Measurements from ENCODE around the gene ING5. TPM values are rescaled to one million over a fixed set of nuclear protein-coding genes. Genes with fewer than 3 reads are reported as not detected.

Gene ING5
- total RNA-seq, 2 experiments from 2014 or later: 51.2 to 51.3 TPM

DNA sequence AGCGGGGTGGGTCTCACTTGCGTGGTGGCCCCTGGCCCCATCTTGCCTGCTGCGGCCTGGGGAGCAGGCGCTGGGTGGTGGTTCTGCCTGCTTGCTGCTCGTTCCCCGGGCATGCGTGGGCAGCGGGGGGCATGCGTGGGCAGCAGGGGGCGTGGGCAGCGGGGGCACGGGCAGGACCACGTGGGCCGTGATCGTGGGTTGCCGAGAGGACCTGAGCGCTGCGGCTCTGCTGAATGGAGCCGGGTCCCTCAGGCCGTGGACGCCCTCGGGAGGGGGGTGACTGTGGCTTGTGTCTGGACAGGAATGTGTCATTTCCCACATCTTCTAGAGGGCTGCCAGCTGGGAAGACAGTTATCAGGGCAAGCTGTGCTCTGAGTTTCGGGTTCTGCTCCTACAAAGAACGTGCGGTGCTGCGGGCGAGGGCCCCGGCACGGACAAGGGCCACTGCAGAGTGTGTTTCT lies 66.4 kb downstream of the ING5 start:
- Mint-ChIP-seq H3K36me3 (ENCODE audit: low read depth) (no peaks in the 10 kb centered on the region), H3K9me3 (no peaks in the 10 kb centered on the region), H3K4me1 (ENCODE audit: low read depth) (peaks cover 18% of the 10 kb centered on the region), H3K4me3 (no peak overlapping the region), H3K27me3 (no peaks in the 10 kb centered on the region), H3K27ac (no peak overlapping the region)
- H3K4me1 ChIP-seq (ENCODE audit: insufficient read depth, low read length): peaks cover 35% of the 10 kb centered on the region
- intact Hi-C loops (cut with DNase I, micrococcal nuclease): no loop called here
- peak in 1 of 14 experiments; percentile 2 for DNase-seq
- CTCF ChIA-PET: no interaction called here
- H3K27ac ChIP-seq (ENCODE audit: low read depth in 1 of 2, low read length in 2 of 2): no peak overlapping the region
- no peaks in the 10 kb centered on the region for H3K9me3 ChIP-seq (ENCODE audit: control insufficient read depth in 1 of 2, insufficient read depth in 1 of 2, low read length in 2 of 2)
- no peak for ATAC-seq (ENCODE audit: poor library complexity)
- no peaks in the 10 kb centered on the region for H3K36me3 ChIP-seq (ENCODE audit: insufficient read depth, low read length)
- no peak overlapping the region for H3K4me3 ChIP-seq (ENCODE audit: low read length)
- no peaks in the 10 kb centered on the region for H3K27me3 ChIP-seq (ENCODE audit: control insufficient read depth in 1 of 2, insufficient read depth in 2 of 2, low read length in 2 of 2)
- TF ChIP-seq, protein P1, sequence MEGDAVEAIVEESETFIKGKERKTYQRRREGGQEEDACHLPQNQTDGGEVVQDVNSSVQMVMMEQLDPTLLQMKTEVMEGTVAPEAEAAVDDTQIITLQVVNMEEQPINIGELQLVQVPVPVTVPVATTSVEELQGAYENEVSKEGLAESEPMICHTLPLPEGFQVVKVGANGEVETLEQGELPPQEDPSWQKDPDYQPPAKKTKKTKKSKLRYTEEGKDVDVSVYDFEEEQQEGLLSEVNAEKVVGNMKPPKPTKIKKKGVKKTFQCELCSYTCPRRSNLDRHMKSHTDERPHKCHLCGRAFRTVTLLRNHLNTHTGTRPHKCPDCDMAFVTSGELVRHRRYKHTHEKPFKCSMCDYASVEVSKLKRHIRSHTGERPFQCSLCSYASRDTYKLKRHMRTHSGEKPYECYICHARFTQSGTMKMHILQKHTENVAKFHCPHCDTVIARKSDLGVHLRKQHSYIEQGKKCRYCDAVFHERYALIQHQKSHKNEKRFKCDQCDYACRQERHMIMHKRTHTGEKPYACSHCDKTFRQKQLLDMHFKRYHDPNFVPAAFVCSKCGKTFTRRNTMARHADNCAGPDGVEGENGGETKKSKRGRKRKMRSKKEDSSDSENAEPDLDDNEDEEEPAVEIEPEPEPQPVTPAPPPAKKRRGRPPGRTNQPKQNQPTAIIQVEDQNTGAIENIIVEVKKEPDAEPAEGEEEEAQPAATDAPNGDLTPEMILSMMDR (IDR thresholded peaks at IDR 0.05): no peak
- POLR2A ChIA-PET: no interaction called here

DNA sequence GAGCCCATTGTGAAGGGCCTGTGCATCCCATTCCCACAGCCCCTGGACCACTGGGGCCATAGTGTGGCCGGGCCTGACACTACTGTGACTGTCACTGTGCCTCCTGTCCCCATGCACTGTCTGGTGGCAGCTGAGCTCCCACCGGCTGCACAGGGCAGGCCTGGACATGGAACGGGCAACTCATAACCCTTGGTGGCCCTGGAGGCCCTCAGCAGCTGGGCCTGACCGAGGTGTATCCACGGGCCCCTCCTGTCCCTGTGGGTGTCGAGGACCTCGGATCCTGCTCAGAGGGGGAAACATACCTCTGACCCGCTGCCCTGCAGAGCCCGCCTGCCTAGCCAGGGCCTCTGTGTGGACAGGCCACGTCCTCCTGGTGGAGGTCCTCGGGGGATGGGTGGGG lies 67.0 kb downstream of the ING5 start:
- Histone ChIP-seq H3K27ac (ENCODE audit: low read depth in 1 of 2, low read length in 2 of 2) (no peak overlapping the region), H3K36me3 (ENCODE audit: insufficient read depth, low read length) (no peaks in the 10 kb centered on the region), H3K27me3 (ENCODE audit: control insufficient read depth in 1 of 2, insufficient read depth in 2 of 2, low read length in 2 of 2) (no peaks in the 10 kb centered on the region), H3K9me3 (ENCODE audit: control insufficient read depth in 1 of 2, insufficient read depth in 1 of 2, low read length in 2 of 2) (no peaks in the 10 kb centered on the region), H3K4me1 (ENCODE audit: insufficient read depth, low read length) (peaks cover 30% of the 10 kb centered on the region), H3K4me3 (ENCODE audit: low read length) (no peak overlapping the region)
- TF ChIP-seq, protein P1 (IDR thresholded peaks at IDR 0.05): no peak
- Mint-ChIP-seq H3K9me3 (no peaks in the 10 kb centered on the region), H3K27me3 (no peaks in the 10 kb centered on the region), H3K4me1 (ENCODE audit: low read depth) (peaks cover 15% of the 10 kb centered on the region), H3K27ac (no peak overlapping the region), H3K4me3 (no peak overlapping the region), H3K36me3 (ENCODE audit: low read depth) (no peaks in the 10 kb centered on the region)
- POLR2A ChIA-PET: no interaction called here
- no peak for DNase-seq
- intact Hi-C loops (cut with DNase I, micrococcal nuclease): no loop called here
- no peak for ATAC-seq (ENCODE audit: poor library complexity)
- CTCF ChIA-PET: no interaction called here

DNA sequence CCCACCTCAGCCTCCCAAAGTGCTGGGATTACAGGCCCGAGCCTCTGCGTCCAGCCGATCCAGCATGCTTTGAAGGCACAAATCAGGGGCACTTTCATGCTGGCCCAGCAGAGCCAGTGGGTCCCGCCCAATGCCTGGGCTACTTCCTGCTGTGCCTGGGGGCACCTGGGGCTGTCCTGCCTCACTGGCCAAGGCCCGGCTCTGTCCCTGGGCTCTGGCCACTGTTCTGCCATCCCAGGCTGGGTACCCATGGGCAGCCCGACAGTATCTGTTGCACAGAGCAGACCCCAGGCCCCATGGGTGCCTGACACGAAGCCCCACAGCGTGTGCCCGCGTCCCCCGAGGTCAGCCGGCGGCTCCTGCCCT lies 68.0 kb downstream of the ING5 start:
- intact Hi-C loops (cut with DNase I, micrococcal nuclease): no loop called here

More for the DNA sequence above, 68.0 kb downstream of the ING5 start:
- no peaks in the 10 kb centered on the region for H3K36me3 ChIP-seq (ENCODE audit: insufficient read depth, low read length)
- DNase-seq: no peak
- POLR2A ChIA-PET: no interaction called here
- H3K27me3 ChIP-seq (ENCODE audit: control insufficient read depth in 1 of 2, insufficient read depth in 2 of 2, low read length in 2 of 2): peaks cover 0 to under 1% of the 10 kb centered on the region in 2 experiments
- no peaks in the 10 kb centered on the region for H3K9me3 Mint-ChIP-seq
- CTCF ChIA-PET: no interaction called here
- H3K27ac Mint-ChIP-seq: no peak overlapping the region
- H3K9me3 ChIP-seq (ENCODE audit: control insufficient read depth in 1 of 2, insufficient read depth in 1 of 2, low read length in 2 of 2): no peaks in the 10 kb centered on the region
- TF ChIP-seq, protein P1 (IDR thresholded peaks at IDR 0.05): no peak
- ATAC-seq (ENCODE audit: poor library complexity): no peak
- H3K4me3 Mint-ChIP-seq: no peak overlapping the region
- no peak overlapping the region for H3K4me3 ChIP-seq (ENCODE audit: low read length)
- H3K4me1 Mint-ChIP-seq (ENCODE audit: low read depth): peaks cover 15% of the 10 kb centered on the region
- H3K27me3 Mint-ChIP-seq: no peaks in the 10 kb centered on the region
- H3K27ac ChIP-seq (ENCODE audit: low read depth in 1 of 2, low read length in 2 of 2): no peak overlapping the region
- peaks cover 20% of the 10 kb centered on the region for H3K4me1 ChIP-seq (ENCODE audit: insufficient read depth, low read length)
- no peaks in the 10 kb centered on the region for H3K36me3 Mint-ChIP-seq (ENCODE audit: low read depth)

Data from CD4-positive, alpha-beta T cell (primary cell).